ENCODE measurements around the gene ARHGAP44.

The ARHGAP44 gene

GRCh38 chr17:13030459-13031300 is 241.4 kb downstream of the ARHGAP44 start:
- Mint-ChIP-seq H3K4me1 (peaks cover 5% of the 10 kb centered on the region), H3K36me3 (ENCODE audit: low read depth) (no peaks in the 10 kb centered on the region), H3K4me3 (no peak overlapping the region), H3K27ac (no peak overlapping the region), H3K27me3 (ENCODE audit: low read depth) (peaks cover 7% of the 10 kb centered on the region), H3K9me3 (peaks cover 3% of the 10 kb centered on the region)
- TF ChIP-seq CTCF (IDR thresholded peaks at IDR 0.05; ENCODE audit: unreplicated experiment in 3 of 3): peak; percentile 76 to 79 (median 78)

- peak; percentile 68 to 80 (median 73) for TF ChIP-seq CTCF (IDR thresholded peaks at IDR 0.05; ENCODE audit: unreplicated experiment in 3 of 3)
- Mint-ChIP-seq H3K4me1 (peaks cover 5% of the 10 kb centered on the region), H3K9me3 (peaks cover 11% of the 10 kb centered on the region), H3K27me3 (ENCODE audit: low read depth) (peaks cover 7% of the 10 kb centered on the region), H3K4me3 (no peak overlapping the region), H3K36me3 (ENCODE audit: low read depth) (peaks cover 8% of the 10 kb centered on the region), H3K27ac (no peak overlapping the region)
Observed at GRCh38 chr17:13031718-13032350, 242.5 kb downstream of the ARHGAP44 start.

GRCh38 chr17:13035420-13035819 is 246.1 kb downstream of the ARHGAP44 start:
- Mint-ChIP-seq H3K4me3 (no peak overlapping the region), H3K27me3 (ENCODE audit: low read depth) (peaks cover 7% of the 10 kb centered on the region), H3K4me1 (peaks cover 2% of the 10 kb centered on the region), H3K36me3 (ENCODE audit: low read depth) (peaks cover 11% of the 10 kb centered on the region), H3K27ac (no peak overlapping the region), H3K9me3 (peaks cover 23% of the 10 kb centered on the region)
- TF ChIP-seq CTCF (IDR thresholded peaks at IDR 0.05; ENCODE audit: unreplicated experiment in 3 of 3): no peak

GRCh38 chr17:13036751-13037150 is 247.5 kb downstream of the ARHGAP44 start:
- H3K36me3 Mint-ChIP-seq (ENCODE audit: low read depth): peaks cover 11% of the 10 kb centered on the region
- no peaks in the 10 kb centered on the region for H3K4me1 Mint-ChIP-seq
- H3K27ac Mint-ChIP-seq: no peak overlapping the region
- no peak overlapping the region for H3K4me3 Mint-ChIP-seq
- TF ChIP-seq CTCF (IDR thresholded peaks at IDR 0.05; ENCODE audit: unreplicated experiment in 3 of 3): no peak
- H3K27me3 Mint-ChIP-seq (ENCODE audit: low read depth): peaks cover 4% of the 10 kb centered on the region
- peaks cover 23% of the 10 kb centered on the region for H3K9me3 Mint-ChIP-seq

- Mint-ChIP-seq H3K4me1 (no peaks in the 10 kb centered on the region), H3K9me3 (peaks cover 23% of the 10 kb centered on the region), H3K4me3 (no peak overlapping the region)
Observed at GRCh38 chr17:13038931-13039665, 249.8 kb downstream of the ARHGAP44 start.

More at GRCh38 chr17:13038931-13039665, 249.8 kb downstream of the ARHGAP44 start:
- Mint-ChIP-seq H3K36me3 (ENCODE audit: low read depth) (peaks cover 11% of the 10 kb centered on the region), H3K27me3 (ENCODE audit: low read depth) (peaks cover 3% of the 10 kb centered on the region), H3K27ac (no peak overlapping the region)
- no peak for TF ChIP-seq CTCF (IDR thresholded peaks at IDR 0.05; ENCODE audit: unreplicated experiment in 3 of 3)

Data from nephron (organoid).